Spleen (tissue), 7 donors: Measurements from ENCODE around the gene RRAGD.

Source experiments
- CTCF ChIP-seq, 11 experiments: fragments of 200-600 bp in 7 of 11; fragments of 450-650 bp in 4 of 11; sonication (generic) in 4 of 11; IDR thresholded peaks in 8 of 11; conservative IDR thresholded peaks in 3 of 11; 1 replicate in 7 of 11; 2 replicates in 4 of 11; pipeline versions ENCODE4 v1.4.0 to v1.8.0; 2016 to 2021; ENCODE audit warnings: antibody characterized with exemption in 11 of 11, inconsistent platforms in 4 of 11, mild to moderate bottlenecking in 1 of 11
- POLR2A ChIP-seq, 3 donors: fragments of 450-650 bp; IDR thresholded peaks; one replicate each; pipeline ENCODE4 v1.5.1; 2017; ENCODE audit warnings: antibody characterized with exemption in 3 of 3, mild to moderate bottlenecking in 1 of 3
- POLR2AphosphoS5 ChIP-seq, 3 donors: sonication (generic); formaldehyde crosslinking; IDR thresholded peaks; one replicate each; pipeline ENCODE4 v1.5.1; 2017; ENCODE audit warnings: antibody characterized with exemption in 3 of 3
- donor health status: DM: no; HTN: no; CAD: no; lungs with moderate emphysema.
- donor health status: DM: no; HTN: no; CAD: no.
- donor health status: DM: no; HTN: no; CAD: no.

- TF ChIP-seq CTCF (IDR thresholded peaks at IDR 0.05 in 8 of 11, conservative IDR thresholded peaks at IDR 0.05 in 3 of 11), result no peak
- no peak for TF ChIP-seq POLR2A (IDR thresholded peaks at IDR 0.05)
- no peak for TF ChIP-seq POLR2AphosphoS5 (IDR thresholded peaks at IDR 0.05)
Measured at GRCh38 chr6:89402776-89403175, 9.3 kb downstream of the RRAGD start.
